SKM-1 treated with dmso at 0.1 percent for 144 hours (cell line): ENCODE measurements around the gene MYO7B.
"Not testable (repeated sequence)": the region's sequence is repeated elsewhere in the genome, so short reads cannot be mapped to it uniquely, and the experiment has no call there.

Experiments
- DNase-seq: peaks from one replicate; lab custom pipeline; 2025; ENCODE audit not compliant: unreplicated experiment; lab: John Stamatoyannopoulos, UW

The MYO7B gene

GRCh38 chr2:127551221-127551930 lies 15.9 kb downstream of the MYO7B start:
- DNase-seq, result no peak

GRCh38 chr2:127552336-127552735 lies 16.9 kb downstream of the MYO7B start:
- DNase-seq, result no peak

- no peak for DNase-seq
Observed at GRCh38 chr2:127552846-127553245, 17.4 kb downstream of the MYO7B start.

GRCh38 chr2:127558911-127559310 lies 23.4 kb downstream of the MYO7B start:
- DNase-seq, result no peak

GRCh38 chr2:127559454-127559853 lies 24.0 kb downstream of the MYO7B start:
- DNase-seq, result no peak

GRCh38 chr2:127560201-127560930 lies 24.9 kb downstream of the MYO7B start:
- no peak for DNase-seq

GRCh38 chr2:127560931-127561280 lies 25.4 kb downstream of the MYO7B start:
- no peak for DNase-seq

GRCh38 chr2:127561371-127561770 lies 25.9 kb downstream of the MYO7B start:
- DNase-seq, result no peak

- DNase-seq, result peak; percentile 57
Observed at GRCh38 chr2:127562936-127563335, 27.5 kb downstream of the MYO7B start.

GRCh38 chr2:127563458-127564428 lies 28.3 kb downstream of the MYO7B start:
- peak; percentile 18 for DNase-seq

GRCh38 chr2:127564429-127565260 lies 29.2 kb downstream of the MYO7B start:
- DNase-seq, result no peak

- DNase-seq, result no peak
Observed at GRCh38 chr2:127565261-127566138, 30.0 kb downstream of the MYO7B start.

- DNase-seq, result no peak
Observed at GRCh38 chr2:127566139-127566417, 30.6 kb downstream of the MYO7B start.

- no peak for DNase-seq
Observed at GRCh38 chr2:127566576-127566975, 31.1 kb downstream of the MYO7B start.

- no peak for DNase-seq
Observed at GRCh38 chr2:127567351-127567854, 31.9 kb downstream of the MYO7B start.

GRCh38 chr2:127568128-127568527 lies 32.6 kb downstream of the MYO7B start:
- DNase-seq, result no peak

- no peak for DNase-seq
Observed at GRCh38 chr2:127569666-127570065, 34.2 kb downstream of the MYO7B start.

GRCh38 chr2:127570282-127571250 lies 35.1 kb downstream of the MYO7B start:
- no peak for DNase-seq

- DNase-seq, result not testable (repeated sequence)
Observed at GRCh38 chr2:127572352-127572751, 36.9 kb downstream of the MYO7B start.
